HepG2 (cell line): ENCODE measurements around the gene SRRM2. TPM values are rescaled to one million over a fixed set of nuclear protein-coding genes. Genes with fewer than 3 reads are reported as not detected.
A peak's percentile ranks its signal among the peaks of the same experiment; 100 is the strongest.

ENCODE experiments used
- FLYWCH1 ChIP-seq: sonication (generic); formaldehyde crosslinking; IDR thresholded peaks from 2 replicates; pipeline ENCODE4 v1.8.1; 2023; ENCODE audit warnings: mild to moderate bottlenecking, missing genetic modification reagents
- GATAD1 ChIP-seq: IDR thresholded peaks from 2 replicates; pipeline ENCODE4 v1.6.1; 2016; ENCODE audit warnings: missing genetic modification reagents, missing compliant biosample characterization
- GLI4 ChIP-seq: sonication (generic); formaldehyde crosslinking; IDR thresholded peaks from 2 replicates; pipeline ENCODE4 v1.5.1; 2020; ENCODE audit warnings: missing genetic modification reagents, mild to moderate bottlenecking, moderate library complexity, borderline replicate concordance
- HNRNPK ChIP-seq: fragments of 200-400 bp; formaldehyde crosslinking; IDR thresholded peaks from 2 replicates; pipeline ENCODE4 v1.6.1; 2018; ENCODE audit warnings: low read length, low read depth, moderate library complexity, mild to moderate bottlenecking; ENCODE audit not compliant: poor library complexity, severe bottlenecking
- MTF1 ChIP-seq: sonication (generic); formaldehyde crosslinking; IDR thresholded peaks from 2 replicates; pipeline ENCODE4 v1.5.0; 2020; ENCODE audit warnings: missing genetic modification reagents
- NFYC ChIP-seq: IDR thresholded peaks from 2 replicates; pipeline ENCODE4 v1.6.1; 2016; ENCODE audit warnings: missing genetic modification reagents, missing compliant biosample characterization
- ONECUT2 ChIP-seq: sonication (generic); formaldehyde crosslinking; IDR thresholded peaks from 2 replicates; pipeline ENCODE4 v1.4.0; 2020; ENCODE audit warnings: missing genetic modification reagents
- TARDBP ChIP-seq: sonication (generic); formaldehyde crosslinking; IDR thresholded peaks from 2 replicates; pipeline ENCODE4 v1.8.0; 2022; ENCODE audit warnings: mild to moderate bottlenecking, missing genetic modification reagents
- THRA ChIP-seq: sonication (generic); formaldehyde crosslinking; IDR thresholded peaks from 2 replicates; pipeline ENCODE4 v1.4.0; 2020; ENCODE audit warnings: missing genetic modification reagents, borderline replicate concordance
- UBTF ChIP-seq: sonication (generic); formaldehyde crosslinking; IDR thresholded peaks from 2 replicates; pipeline ENCODE4 v1.4.0; 2020; ENCODE audit warnings: mild to moderate bottlenecking, missing genetic modification reagents
- ZBTB46 ChIP-seq: sonication (generic); formaldehyde crosslinking; IDR thresholded peaks from 2 replicates; pipeline ENCODE4 v1.4.0; 2020; ENCODE audit warnings: mild to moderate bottlenecking, missing genetic modification reagents, borderline replicate concordance
- ZEB1 ChIP-seq: IDR thresholded peaks from 2 replicates; pipeline ENCODE4 v1.6.1; 2012; ENCODE audit warnings: mild to moderate bottlenecking, low read depth, inconsistent platforms; ENCODE audit not compliant: insufficient replicate concordance
- ZNF543 ChIP-seq: sonication (generic); formaldehyde crosslinking; IDR thresholded peaks from 2 replicates; pipeline ENCODE4 v1.4.0; 2020; ENCODE audit warnings: mild to moderate bottlenecking, missing genetic modification reagents
- ZNF574 ChIP-seq: sonication (generic); formaldehyde crosslinking; IDR thresholded peaks from 2 replicates; pipeline ENCODE4 v1.4.0; 2020; ENCODE audit warnings: missing genetic modification reagents
- ZNF784 ChIP-seq: sonication (generic); formaldehyde crosslinking; IDR thresholded peaks from 2 replicates; pipeline ENCODE4 v1.5.1; 2020; ENCODE audit warnings: missing genetic modification reagents, mild to moderate bottlenecking, borderline replicate concordance
- ZSCAN31 ChIP-seq: sonication (generic); formaldehyde crosslinking; IDR thresholded peaks from 2 replicates; pipeline ENCODE4 v1.5.0; 2020; ENCODE audit warnings: low read depth, mild to moderate bottlenecking, missing genetic modification reagents
- polyA plus RNA-seq, 8 experiments: library from polyadenylated mRNA; depleted of rRNA in 3 of 8; stranded (reverse) in 7 of 8; unstranded in 1 of 8; fragments of >200 nt; fragmentation: Illumina TruSeq in 4 of 8; extraction: Trizol in 4 of 8; gene quantifications; 2 replicates each; pipeline versions ENCODE4 v1.2.1 to v1.2.3, GENCODE V29; 2011 to 2016; ENCODE audit warnings: low read depth in 4 of 8, missing spikeins in 1 of 8, mixed read lengths in 1 of 8; ENCODE audit not compliant: insufficient read depth in 1 of 8
- total RNA-seq, 5 experiments: library from RNA; depleted of rRNA; stranded (reverse); fragments of >200 nt; fragmentation: Illumina TruSeq; extraction: Trizol; gene quantifications; 2 replicates each; pipeline ENCODE4 v1.2.3, GENCODE V29; 2016; ENCODE audit warnings: low read depth in 1 of 5
- TF ChIP-seq, protein P1 (sequence below): sonication (generic); formaldehyde crosslinking; IDR thresholded peaks from 2 replicates; pipeline ENCODE4 v1.5.0; 2020; ENCODE audit warnings: mild to moderate bottlenecking, missing genetic modification reagents, moderate library complexity

Gene SRRM2
- total and polyA plus RNA-seq, 2 of the 13 experiments (the other 11 are each of a cell fraction or from before 2014, with no cell fraction given): 50.4 to 112 TPM

GRCh38 chr16:2771496-2772402, 19.3 kb downstream of the SRRM2 start (continued):
- TF ChIP-seq ZNF784 (CRISPR knock-in tag) (no peak), NFYC (no peak), HNRNPK (no peak), GLI4 (CRISPR knock-in tag) (no peak), ZEB1 (no peak), MTF1 (no peak), UBTF (CRISPR knock-in tag) (no peak), ZSCAN31 (CRISPR knock-in tag) (no peak), THRA (CRISPR knock-in tag) (no peak), ZNF543 (no peak), ONECUT2 (CRISPR knock-in tag) (no peak), GATAD1 (CRISPR knock-in tag) (no peak), ZNF574 (CRISPR knock-in tag) (0 out of 2 replicates have a peak, but pooled peaks have one; percentile 19), FLYWCH1 (CRISPR knock-in tag) (no peak), TARDBP (CRISPR knock-in tag) (no peak), ZBTB46 (no peak)
- TF ChIP-seq, protein P1, sequence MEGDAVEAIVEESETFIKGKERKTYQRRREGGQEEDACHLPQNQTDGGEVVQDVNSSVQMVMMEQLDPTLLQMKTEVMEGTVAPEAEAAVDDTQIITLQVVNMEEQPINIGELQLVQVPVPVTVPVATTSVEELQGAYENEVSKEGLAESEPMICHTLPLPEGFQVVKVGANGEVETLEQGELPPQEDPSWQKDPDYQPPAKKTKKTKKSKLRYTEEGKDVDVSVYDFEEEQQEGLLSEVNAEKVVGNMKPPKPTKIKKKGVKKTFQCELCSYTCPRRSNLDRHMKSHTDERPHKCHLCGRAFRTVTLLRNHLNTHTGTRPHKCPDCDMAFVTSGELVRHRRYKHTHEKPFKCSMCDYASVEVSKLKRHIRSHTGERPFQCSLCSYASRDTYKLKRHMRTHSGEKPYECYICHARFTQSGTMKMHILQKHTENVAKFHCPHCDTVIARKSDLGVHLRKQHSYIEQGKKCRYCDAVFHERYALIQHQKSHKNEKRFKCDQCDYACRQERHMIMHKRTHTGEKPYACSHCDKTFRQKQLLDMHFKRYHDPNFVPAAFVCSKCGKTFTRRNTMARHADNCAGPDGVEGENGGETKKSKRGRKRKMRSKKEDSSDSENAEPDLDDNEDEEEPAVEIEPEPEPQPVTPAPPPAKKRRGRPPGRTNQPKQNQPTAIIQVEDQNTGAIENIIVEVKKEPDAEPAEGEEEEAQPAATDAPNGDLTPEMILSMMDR (CRISPR knock-in tag): no peak
